Loucy (cell line): ENCODE measurements around the gene IFNLR1.

Source experiments
- H2AFZ ChIP-seq: fragments of 200-600 bp; sonication (generic); 2 replicates; pipeline ENCODE4 v1.6.0; 2016; ENCODE audit warnings: antibody characterized with exemption, mild to moderate bottlenecking, low read length, moderate library complexity
- H3F3A ChIP-seq: fragments of 200-600 bp; 2 replicates; pipeline ENCODE4 v1.6.0; 2016; ENCODE audit warnings: antibody characterized with exemption, low read depth, mild to moderate bottlenecking
- H3K27me3 ChIP-seq: fragments of 200-600 bp; sonication (generic); 2 replicates; pipeline ENCODE4 v1.6.1; 2014; ENCODE audit warnings: low read length, mild to moderate bottlenecking; ENCODE audit not compliant: insufficient read depth, poor library complexity, severe bottlenecking
- H3K36me3 ChIP-seq: fragments of 200-600 bp; sonication (generic); 2 replicates; pipeline ENCODE4 v1.6.1; 2016; ENCODE audit warnings: low read length; ENCODE audit not compliant: insufficient read depth
- H3K4me1 ChIP-seq: fragments of 200-600 bp; sonication (generic); 2 replicates; pipeline ENCODE4 v1.5.1; 2014; ENCODE audit warnings: low read length, mild to moderate bottlenecking; ENCODE audit not compliant: insufficient read depth, poor library complexity, severe bottlenecking
- H3K4me2 ChIP-seq: fragments of 200-600 bp; sonication (generic); 2 replicates; pipeline ENCODE4 v1.6.0; 2014; ENCODE audit warnings: antibody characterized with exemption, low read length, low read depth, mild to moderate bottlenecking; ENCODE audit not compliant: poor library complexity, severe bottlenecking
- H3K4me3 ChIP-seq: fragments of 200-600 bp; sonication (generic); 2 replicates; pipeline ENCODE4 v1.5.1; 2014; ENCODE audit warnings: low read length, mild to moderate bottlenecking, mixed read lengths; ENCODE audit not compliant: poor library complexity, severe bottlenecking
- H3K79me2 ChIP-seq: fragments of 200-600 bp; sonication (generic); 2 replicates; pipeline ENCODE4 v1.6.1; 2014; ENCODE audit warnings: low read length; ENCODE audit not compliant: insufficient read depth
- H3K9ac ChIP-seq: fragments of 200-600 bp; sonication (generic); 2 replicates; pipeline ENCODE4 v1.6.0; 2014; ENCODE audit warnings: mild to moderate bottlenecking, low read depth, low read length, moderate library complexity; ENCODE audit not compliant: poor library complexity, severe bottlenecking
- H3K9me2 ChIP-seq: fragments of 200-600 bp; sonication (generic); replicated peaks from 2 replicates; pipeline ENCODE4 v1.6.1; 2016; ENCODE audit warnings: low read depth, low read length, mixed read lengths
- H3K9me3 ChIP-seq: fragments of 200-600 bp; sonication (generic); 2 replicates; pipeline ENCODE4 v1.6.1; 2014; ENCODE audit warnings: mild to moderate bottlenecking, antibody characterized with exemption, low read length, low read depth; ENCODE audit not compliant: insufficient read depth
- H4K20me1 ChIP-seq: fragments of 200-600 bp; sonication (generic); 2 replicates; pipeline ENCODE4 v1.6.0; 2014; ENCODE audit warnings: antibody characterized with exemption, low read length, mild to moderate bottlenecking; ENCODE audit not compliant: insufficient read depth, poor library complexity, severe bottlenecking
- CTCF ChIP-seq: fragments of 200-600 bp; sonication (generic); conservative IDR thresholded peaks from 2 replicates; pipeline ENCODE4 v1.5.1; 2014; ENCODE audit warnings: mild to moderate bottlenecking, antibody characterized with exemption, low read length
- EZH2phosphoT487 ChIP-seq: fragments of 200-600 bp; IDR thresholded peaks from 2 replicates; pipeline ENCODE4 v1.6.1; 2018; ENCODE audit warnings: antibody characterized with exemption, mild to moderate bottlenecking, moderate library complexity, borderline replicate concordance

IFNLR1 gene

GRCh38 chr1:24191860-24192259, 4.8 kb upstream of the IFNLR1 start:
- no peaks in the 10 kb centered on the region for H3K9me3 ChIP-seq
- H3K36me3 ChIP-seq = no peaks in the 10 kb centered on the region
- no peak overlapping the region for H3K4me2 ChIP-seq
- H3K4me3 ChIP-seq = no peak overlapping the region
- no peaks in the 10 kb centered on the region for H3K9me2 ChIP-seq
- H4K20me1 ChIP-seq = no peaks in the 10 kb centered on the region
- no peak overlapping the region for H2AFZ ChIP-seq
- H3K4me1 ChIP-seq = peaks cover 42% of the 10 kb centered on the region
- H3K9ac ChIP-seq = no peak overlapping the region
- 0 out of 2 replicates have a peak, but pooled peaks cover 9% of the 10 kb centered on the region for H3F3A ChIP-seq
- no peaks in the 10 kb centered on the region for H3K27me3 ChIP-seq
- no peak for TF ChIP-seq CTCF
- TF ChIP-seq EZH2phosphoT487 = no peak
- no peaks in the 10 kb centered on the region for H3K79me2 ChIP-seq

- peaks cover 50% of the 10 kb centered on the region for H3K4me1 ChIP-seq
These were observed 3.9 kb upstream of the IFNLR1 start for GRCh38 chr1:24190983-24191461.

GRCh38 chr1:24189528-24189927, 2.4 kb upstream of the IFNLR1 start:
- Histone ChIP-seq H3K27me3 (no peaks in the 10 kb centered on the region), H3K9me3 (no peaks in the 10 kb centered on the region), H3K9me2 (no peaks in the 10 kb centered on the region), H3F3A (0 out of 2 replicates have a peak, but pooled peaks cover 9% of the 10 kb centered on the region), H3K79me2 (no peaks in the 10 kb centered on the region), H3K4me2 (peak overlapping the region; percentile 34), H3K4me3 (peak overlapping the region; percentile 6), H3K9ac (no peak overlapping the region), H4K20me1 (no peaks in the 10 kb centered on the region), H2AFZ (no peak overlapping the region), H3K36me3 (no peaks in the 10 kb centered on the region), H3K4me1 (peaks cover 60% of the 10 kb centered on the region)
- no peak for TF ChIP-seq EZH2phosphoT487

More at GRCh38 chr1:24190983-24191461, 3.9 kb upstream of the IFNLR1 start:
- Histone ChIP-seq H2AFZ (no peak overlapping the region), H3K36me3 (no peaks in the 10 kb centered on the region), H3K9ac (no peak overlapping the region), H3K79me2 (no peaks in the 10 kb centered on the region), H3K9me3 (no peaks in the 10 kb centered on the region), H3K4me2 (peak overlapping the region; percentile 34), H3F3A (0 out of 2 replicates have a peak, but pooled peaks cover 9% of the 10 kb centered on the region), H4K20me1 (no peaks in the 10 kb centered on the region), H3K27me3 (no peaks in the 10 kb centered on the region), H3K9me2 (no peaks in the 10 kb centered on the region), H3K4me3 (no peak overlapping the region)
- TF ChIP-seq CTCF (no peak), EZH2phosphoT487 (no peak)

- no peaks in the 10 kb centered on the region for H3K27me3 ChIP-seq
- no peaks in the 10 kb centered on the region for H3K36me3 ChIP-seq
- H3K4me1 ChIP-seq = peaks cover 57% of the 10 kb centered on the region
- H3K4me2 ChIP-seq = peak overlapping the region; percentile 78
- H3K9me3 ChIP-seq = no peaks in the 10 kb centered on the region
- no peaks in the 10 kb centered on the region for H4K20me1 ChIP-seq
- 0 out of 2 replicates have a peak, but pooled peaks cover 9% of the 10 kb centered on the region for H3F3A ChIP-seq
- TF ChIP-seq EZH2phosphoT487 (no peak), CTCF (no peak)
- H2AFZ ChIP-seq = peak overlapping the region; percentile 92
- H3K9me2 ChIP-seq = no peaks in the 10 kb centered on the region
- H3K4me3 ChIP-seq = peak overlapping the region; percentile 84
- no peaks in the 10 kb centered on the region for H3K79me2 ChIP-seq
- H3K9ac ChIP-seq = peak overlapping the region; percentile 81
These were observed 437 bp downstream of the IFNLR1 start for GRCh38 chr1:24186711-24186992.
